ENCODE measurements around the gene ARHGAP4.

DNA sequence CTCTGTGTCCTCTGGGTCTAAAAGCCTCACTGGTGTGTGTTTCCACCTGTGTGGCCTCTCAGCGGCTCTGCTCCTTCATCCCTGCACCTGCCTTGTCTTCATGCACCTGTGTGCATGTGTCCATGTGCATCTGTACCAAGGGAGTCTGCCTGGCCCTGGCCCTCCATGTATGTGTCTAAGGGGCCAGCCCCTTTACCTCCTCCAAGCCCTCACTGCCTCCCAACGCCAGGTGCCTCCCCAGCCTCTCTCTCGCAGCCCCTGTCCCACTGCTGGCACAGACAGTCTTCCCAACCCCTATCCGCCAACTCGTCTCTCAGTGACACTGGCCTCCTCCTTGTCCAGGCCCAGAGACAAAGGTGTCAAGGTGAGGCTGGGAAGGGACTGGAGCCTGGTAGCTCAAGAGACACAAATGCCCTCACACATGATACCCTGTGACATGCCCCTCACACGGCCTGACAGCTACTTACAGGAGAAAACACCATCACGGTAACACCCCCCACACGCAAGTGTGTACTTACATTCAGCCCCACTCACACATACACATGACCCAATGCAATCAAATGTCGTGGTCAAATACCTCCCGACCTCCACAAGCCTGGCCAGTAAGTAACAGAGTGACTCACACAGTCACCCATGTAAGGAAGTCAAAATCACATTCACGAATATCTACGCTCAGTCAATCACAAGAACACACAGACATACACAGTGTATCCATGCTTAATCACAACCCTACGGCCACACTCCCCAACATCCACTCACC, 51.5 kb downstream of the ARHGAP4 start:
- TF ChIP-seq ZNF274 (IDR thresholded peaks at IDR 0.05; ENCODE audit: low read depth, low read length) (no peak), YY1 (IDR thresholded peaks at IDR 0.05; ENCODE audit: insufficient read depth, insufficient read length) (no peak)

Measured in NT2/D1 (cell line).